Endothelial cell of umbilical vein (primary cell): ENCODE measurements around the gene HID1. TPM values are rescaled to one million over a fixed set of nuclear protein-coding genes. Genes with fewer than 3 reads are reported as not detected.
"Not testable (repeated sequence)": the region's sequence is repeated elsewhere in the genome, so short reads cannot be mapped to it uniquely, and the experiment has no call there.

Source experiments
- BruUV-seq: library from RNA; stranded (reverse); fragments of 400-500 nt; replicated peaks from 2 replicates; lab custom pipeline; 2021; lab: Mats Ljungman, UMichigan
- CTCF ChIA-PET: fragments of 300-600, 350-600 bp; sonication (Branson Sonifier 250); formaldehyde crosslinking; loops from one replicate; lab custom pipeline; 2021; ENCODE audit warnings: antibody characterized with exemption, inconsistent platforms; lab: Charles Lee
- POLR2A ChIA-PET: fragments of 300-600, 350-600 bp; sonication (Branson Sonifier 250); formaldehyde crosslinking; loops from one replicate; lab custom pipeline; 2021; ENCODE audit warnings: antibody characterized with exemption, inconsistent platforms; lab: Charles Lee
- DNase-seq: peaks from one replicate; pipeline ENCODE4 v3.0.0-alpha.2; 2011; ENCODE audit warnings: low read depth, low spot score
- FAIRE-seq: peaks from 2 replicates; lab custom pipeline; 2011; peaks lifted over from hg19 to GRCh38; lab: Jason Lieb, UNC
- H2AFZ ChIP-seq: 2 replicates; pipeline ENCODE4 v1.6.0; 2012; ENCODE audit warnings: low read depth, low read length, control low read depth, inconsistent platforms
- H3K27ac ChIP-seq: 2 replicates; pipeline ENCODE4 v1.5.1; 2011; ENCODE audit warnings: low read depth, mild to moderate bottlenecking, control low read depth, low read length, moderate library complexity; ENCODE audit not compliant: insufficient read depth
- H3K27me3 ChIP-seq, 2 experiments: 2 replicates each; pipeline versions ENCODE4 v1.6.0 to v1.6.1; 2011; ENCODE audit warnings: low read length in 2 of 2, mixed read lengths in 1 of 2; ENCODE audit not compliant: control insufficient read depth in 2 of 2, insufficient read depth in 2 of 2
- H3K36me3 ChIP-seq, 2 experiments: 2 replicates in 1 of 2; 3 replicates in 1 of 2; pipeline ENCODE4 v1.5.1; 2011; ENCODE audit warnings: low read length in 2 of 2, mild to moderate bottlenecking in 1 of 2, moderate library complexity in 1 of 2; ENCODE audit not compliant: control insufficient read depth in 2 of 2, insufficient read depth in 2 of 2; ENCODE audit errors: extremely low read depth in 1 of 2
- H3K4me1 ChIP-seq: 3 replicates; pipeline ENCODE4 v1.5.1; 2011; ENCODE audit warnings: mild to moderate bottlenecking, low read length; ENCODE audit not compliant: control insufficient read depth, insufficient read depth; ENCODE audit errors: extremely low read depth
- H3K4me2 ChIP-seq: 2 replicates; pipeline ENCODE4 v1.6.1; 2011; ENCODE audit warnings: low read length, control low read depth, mixed read lengths; ENCODE audit not compliant: insufficient read depth
- H3K4me3 ChIP-seq, 3 experiments: fragments of 200-600 bp in 1 of 3; sonication (generic), shearing (Covaris generic) in 1 of 3; replicated peaks in 1 of 3; 2 replicates each; pipeline ENCODE4 v1.5.1; 2011 to 2016; ENCODE audit warnings: control low read depth in 3 of 3, low read length in 3 of 3, mild to moderate bottlenecking in 2 of 3, inconsistent platforms in 1 of 3, low read depth in 1 of 3, moderate library complexity in 1 of 3; ENCODE audit not compliant: insufficient read depth in 1 of 3
- H3K79me2 ChIP-seq: 2 replicates; pipeline ENCODE4 v1.6.0; 2012; ENCODE audit warnings: low read length, inconsistent platforms; ENCODE audit not compliant: control insufficient read depth, insufficient read depth
- H3K9ac ChIP-seq: replicated peaks from 2 replicates; pipeline ENCODE3; 2011; ENCODE audit warnings: low read length, control low read depth; ENCODE audit not compliant: insufficient read depth; ENCODE audit errors: extremely low read depth
- H3K9me1 ChIP-seq: replicated peaks from 3 replicates; pipeline ENCODE4 v1.6.0; 2011; ENCODE audit warnings: mild to moderate bottlenecking, low read length; ENCODE audit not compliant: control insufficient read depth, insufficient read depth; ENCODE audit errors: extremely low read depth
- H3K9me3 ChIP-seq: replicated peaks from 2 replicates; pipeline ENCODE4 v1.5.1; 2012; ENCODE audit warnings: low read length, inconsistent platforms; ENCODE audit not compliant: control insufficient read depth, insufficient read depth
- H4K20me1 ChIP-seq: replicated peaks from 2 replicates; pipeline ENCODE3; 2011; ENCODE audit warnings: mild to moderate bottlenecking, low read length; ENCODE audit not compliant: control insufficient read depth, insufficient read depth; ENCODE audit errors: extremely low read depth
- EZH2 ChIP-seq: IDR thresholded peaks from 2 replicates; pipeline ENCODE4 v1.6.1; 2012; ENCODE audit warnings: borderline replicate concordance, low read depth, mild to moderate bottlenecking, moderate library complexity, low read length, inconsistent platforms; ENCODE audit not compliant: severe bottlenecking
- FOS ChIP-seq: IDR thresholded peaks from 2 replicates; pipeline ENCODE4 v1.6.1; 2011; ENCODE audit warnings: mild to moderate bottlenecking, low read length, moderate library complexity, borderline replicate concordance; ENCODE audit not compliant: insufficient read depth
- MAX ChIP-seq: IDR thresholded peaks from 2 replicates; pipeline ENCODE4 v1.6.1; 2011; ENCODE audit not compliant: insufficient read depth, insufficient read length
- POLR2A ChIP-seq: IDR thresholded peaks from 2 replicates; pipeline ENCODE4 v1.6.1; 2012; ENCODE audit warnings: low read depth, mild to moderate bottlenecking, control low read depth, low read length
- POLR2AphosphoS5 ChIP-seq: IDR thresholded peaks from 2 replicates; pipeline ENCODE4 v1.6.1; 2012; ENCODE audit warnings: low read depth, mild to moderate bottlenecking, control low read depth, low read length, moderate library complexity; ENCODE audit not compliant: insufficient read depth
- dilution Hi-C: fragments of 300-500 bp; cut with MboI; formaldehyde crosslinking; loops from one replicate; pipeline ENCODE4 v1.15.0; 2019; ENCODE audit warnings: low sequenced_read_pairs; ENCODE audit not compliant: extremely low pct_ligation_motif_present
- intact Hi-C: fragments of 100-400 bp; cut with micrococcal nuclease; formaldehyde crosslinking; loops from one replicate; pipeline ENCODE4 v1.10.0; 2022
- polyA plus RNA-seq, 4 experiments: library from polyadenylated mRNA; depleted of rRNA in 3 of 4; stranded (reverse) in 3 of 4; unstranded in 1 of 4; fragments of >200 nt; gene quantifications; 2 replicates each; pipeline versions ENCODE4 v1.2.1 to v1.2.3, GENCODE V29; 2011 to 2012; ENCODE audit warnings: missing spikeins in 1 of 4
- total RNA-seq: library from RNA; stranded (reverse); gene quantifications from 2 replicates; pipeline ENCODE4 v1.2.3, GENCODE V29; 2021

Gene HID1
- total and polyA plus RNA-seq, 2 donors (not counting 3 experiments of a cell fraction or from before 2014, with no cell fraction given), result 41.4 to 53.3 TPM

GRCh38 chr17:74909097-74909496 is 63.5 kb downstream of the HID1 start:
- H3K36me3 ChIP-seq, H3K9me3 ChIP-seq, FAIRE-seq, H3K9ac ChIP-seq, POLR2A ChIA-PET, H3K27ac ChIP-seq, H3K4me2 ChIP-seq, H2AFZ ChIP-seq, CTCF ChIA-PET, H4K20me1 ChIP-seq, dilution Hi-C loops, H3K9me1 ChIP-seq, H3K27me3 ChIP-seq, DNase-seq, H3K4me3 ChIP-seq, BruUV-seq, H3K79me2 ChIP-seq, H3K4me1 ChIP-seq, intact Hi-C loops: not testable (repeated sequence)

- TF ChIP-seq POLR2AphosphoS5, result no peak
- no peak for TF ChIP-seq EZH2
- TF ChIP-seq MAX, result no peak
- no peak for TF ChIP-seq FOS
- no peak for TF ChIP-seq POLR2A
- BruUV-seq, result no TSS peak
- dilution Hi-C loops, result no loop called here
- no peaks in the 10 kb centered on the region for H3K9me3 ChIP-seq
- no peak overlapping the region for H3K27ac ChIP-seq
- intact Hi-C loops, result no loop called here
- H4K20me1 ChIP-seq, result no peaks in the 10 kb centered on the region
- DNase-seq, result no peak
- no peaks in the 10 kb centered on the region for H3K36me3 ChIP-seq
- no peaks in the 10 kb centered on the region for H3K9me1 ChIP-seq
- H3K4me2 ChIP-seq, result no peak overlapping the region
- CTCF ChIA-PET, result interaction anchor here (1.3 kb wide), 1 partner anchor 12 kb away, joined by 4 read pairs; no protein-coding TSS in a partner anchor
- no peak for FAIRE-seq
- H3K4me1 ChIP-seq, result no peaks in the 10 kb centered on the region
- POLR2A ChIA-PET, result no interaction called here
- H2AFZ ChIP-seq, result no peak overlapping the region
- no peaks in the 10 kb centered on the region for H3K79me2 ChIP-seq
- H3K9ac ChIP-seq, result no peak overlapping the region
- H3K27me3 ChIP-seq, result peaks cover 2 to 3% of the 10 kb centered on the region in 2 experiments
- H3K4me3 ChIP-seq, result no peak overlapping the region
Measured at GRCh38 chr17:74907012-74907411, 65.5 kb downstream of the HID1 start.

- H3K4me2 ChIP-seq, H3K27me3 ChIP-seq, H3K4me3 ChIP-seq, H3K4me1 ChIP-seq, H3K36me3 ChIP-seq, H2AFZ ChIP-seq, H3K9ac ChIP-seq, H3K27ac ChIP-seq, BruUV-seq, intact Hi-C loops, H3K9me1 ChIP-seq, DNase-seq, dilution Hi-C loops, H4K20me1 ChIP-seq, FAIRE-seq, H3K9me3 ChIP-seq, H3K79me2 ChIP-seq: not testable (repeated sequence)
- ChIA-PET CTCF (interaction anchor here (0.6 to 1.3 kb wide), 3 partner anchors 11 to 153 kb away, joined by 3 to 4 read pairs (median 3); no protein-coding TSS in a partner anchor), POLR2A (interaction anchor here (0.6 kb wide), 1 partner anchor 33 kb away, joined by 3 read pairs; the partner anchor contains the start of gene FDXR)
Measured at GRCh38 chr17:74906214-74906793, 66.3 kb downstream of the HID1 start.
